Measurements from ENCODE around the gene KIRREL1.

Gene KIRREL1

DNA sequence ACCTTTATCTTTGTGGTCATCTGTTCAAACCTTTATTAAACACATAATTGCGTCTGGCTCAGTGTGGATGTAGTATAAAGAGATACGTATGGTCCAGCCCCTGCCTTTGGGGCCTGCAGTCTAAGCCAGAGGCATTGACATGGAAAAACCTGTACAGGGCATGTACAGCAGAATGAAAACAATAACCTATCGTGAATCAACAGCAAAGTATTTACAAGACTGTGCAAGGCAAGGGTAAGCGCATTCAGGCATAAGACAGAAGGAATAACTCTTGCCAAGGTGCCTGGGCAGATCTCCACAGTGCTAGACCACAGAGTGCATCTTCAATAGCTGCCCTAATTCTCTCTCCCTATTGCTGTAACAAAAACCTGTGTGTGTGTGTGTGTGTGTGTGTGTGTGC, 35.5 kb downstream of the KIRREL1 start:
- Mint-ChIP-seq H3K36me3 (ENCODE audit: insufficient read depth) (no peaks in the 10 kb centered on the region), H3K4me1 (no peaks in the 10 kb centered on the region), H3K27ac (ENCODE audit: low read depth) (no peak overlapping the region), H3K9me3 (no peaks in the 10 kb centered on the region), H3K4me3 (no peak overlapping the region), H3K27me3 (peaks cover 32% of the 10 kb centered on the region)
- no peak for DNase-seq (ENCODE audit: low spot score in 2 of 2)
- ATAC-seq (replicated peaks; ENCODE audit: extremely low read depth, poor library complexity, severe bottlenecking): no peak

GRCh38 chr1:158035014-158035413, 41.6 kb downstream of the KIRREL1 start:
- Mint-ChIP-seq H3K36me3 (ENCODE audit: insufficient read depth) (no peaks in the 10 kb centered on the region), H3K4me3 (no peak overlapping the region), H3K4me1 (no peaks in the 10 kb centered on the region), H3K27ac (ENCODE audit: low read depth) (no peak overlapping the region), H3K9me3 (no peaks in the 10 kb centered on the region), H3K27me3 (peaks cover 47% of the 10 kb centered on the region)
- ATAC-seq (replicated peaks; ENCODE audit: extremely low read depth, poor library complexity, severe bottlenecking) (no peak), DNase-seq (ENCODE audit: low spot score in 2 of 2) (no peak)

DNA sequence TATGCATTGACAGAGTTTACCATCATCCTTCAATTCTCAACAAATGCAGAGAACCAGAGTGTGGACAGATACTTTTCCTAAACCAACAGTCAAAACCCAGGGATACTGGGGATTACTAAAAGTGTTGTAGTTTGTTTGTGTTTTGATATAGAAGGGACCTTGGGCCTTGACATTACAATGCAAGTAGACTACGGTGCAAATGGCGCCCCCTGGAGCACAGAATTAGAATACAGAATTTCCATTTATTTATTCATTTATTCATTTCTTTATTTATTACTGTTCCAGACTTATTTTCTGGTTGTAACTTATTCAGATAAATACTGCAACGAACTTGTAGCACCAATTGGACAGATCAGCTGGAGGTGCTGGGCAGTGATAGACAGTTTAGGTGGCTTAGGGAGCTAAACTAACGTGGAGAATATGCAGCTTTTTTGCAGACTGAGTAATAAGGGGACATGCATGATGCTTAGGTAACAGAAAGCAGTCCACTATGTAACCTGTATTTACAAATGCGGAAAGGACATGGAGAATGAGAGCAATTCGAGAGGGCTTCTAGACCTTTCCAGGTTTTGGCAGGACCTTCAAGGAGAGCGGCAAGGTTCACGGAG, 42.6 kb downstream of the KIRREL1 start:
- no peak overlapping the region for H3K4me3 Mint-ChIP-seq
- DNase-seq (ENCODE audit: low spot score in 2 of 2) (no peak), ATAC-seq (replicated peaks; ENCODE audit: extremely low read depth, poor library complexity, severe bottlenecking) (no peak)
- no peaks in the 10 kb centered on the region for H3K36me3 Mint-ChIP-seq (ENCODE audit: insufficient read depth)
- H3K27ac Mint-ChIP-seq (ENCODE audit: low read depth): no peak overlapping the region
- H3K9me3 Mint-ChIP-seq: no peaks in the 10 kb centered on the region
- no peaks in the 10 kb centered on the region for H3K4me1 Mint-ChIP-seq
- H3K27me3 Mint-ChIP-seq: peaks cover 58% of the 10 kb centered on the region

DNA sequence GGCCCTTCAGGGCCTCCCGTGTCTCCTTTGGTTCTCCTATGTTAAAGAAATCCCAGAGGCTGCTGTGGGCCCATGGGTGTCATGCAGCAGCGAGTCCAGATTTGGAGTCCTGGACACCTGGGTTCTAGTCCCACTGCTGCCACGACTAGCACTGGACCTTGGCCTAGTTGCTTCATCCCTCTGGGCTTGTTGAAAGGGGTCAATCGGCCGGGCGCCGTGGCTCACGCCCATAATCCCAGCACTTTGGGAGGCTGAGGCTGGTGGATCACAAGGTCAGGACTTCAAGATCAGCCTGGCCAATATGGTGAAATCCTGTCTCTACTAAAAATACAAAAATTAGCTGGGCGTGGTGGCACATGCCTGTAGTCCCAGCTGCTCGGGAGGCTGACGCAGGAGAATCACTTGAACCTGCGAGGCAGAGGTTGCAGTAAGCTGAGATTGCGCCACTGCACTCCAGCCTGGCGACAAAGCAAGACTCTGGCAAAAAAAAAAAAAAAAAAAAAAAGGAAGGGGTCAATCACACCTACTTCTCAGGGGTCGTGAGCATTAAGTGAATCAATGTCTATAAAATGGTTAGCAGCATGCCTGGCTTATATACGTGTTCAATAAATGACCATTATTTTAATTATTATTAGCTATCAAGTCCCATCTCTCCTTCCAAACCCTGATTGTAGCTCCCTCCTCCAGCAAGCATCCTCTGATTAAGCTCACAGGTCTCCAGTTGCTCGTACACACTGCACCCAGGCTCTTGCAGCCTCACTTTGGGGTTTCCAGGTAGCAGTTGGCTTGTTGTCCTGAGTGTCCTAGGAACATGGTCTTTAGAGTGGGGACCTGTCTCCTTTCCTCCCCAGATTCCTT, 43.8 kb downstream of the KIRREL1 start:
- no peak for DNase-seq (ENCODE audit: low spot score in 2 of 2)
- Mint-ChIP-seq H3K36me3 (ENCODE audit: insufficient read depth) (no peaks in the 10 kb centered on the region), H3K27me3 (peaks cover 60% of the 10 kb centered on the region), H3K9me3 (no peaks in the 10 kb centered on the region), H3K4me1 (no peaks in the 10 kb centered on the region), H3K4me3 (no peak overlapping the region), H3K27ac (ENCODE audit: low read depth) (no peak overlapping the region)
- ATAC-seq (replicated peaks; ENCODE audit: extremely low read depth, poor library complexity, severe bottlenecking): no peak

- Mint-ChIP-seq H3K4me1 (no peaks in the 10 kb centered on the region), H3K27me3 (peaks cover 59% of the 10 kb centered on the region), H3K9me3 (no peaks in the 10 kb centered on the region), H3K27ac (ENCODE audit: low read depth) (no peak overlapping the region), H3K4me3 (no peak overlapping the region), H3K36me3 (ENCODE audit: insufficient read depth) (no peaks in the 10 kb centered on the region)
- no peak for ATAC-seq (replicated peaks; ENCODE audit: extremely low read depth, poor library complexity, severe bottlenecking)
- DNase-seq (ENCODE audit: low spot score in 2 of 2): no peak
Observed at GRCh38 chr1:158037866-158038359, 44.5 kb downstream of the KIRREL1 start.

GRCh38 chr1:158038793-158039192, 45.3 kb downstream of the KIRREL1 start:
- H3K4me3 Mint-ChIP-seq: no peak overlapping the region
- H3K27me3 Mint-ChIP-seq: peaks cover 50% of the 10 kb centered on the region
- no peaks in the 10 kb centered on the region for H3K4me1 Mint-ChIP-seq
- H3K27ac Mint-ChIP-seq (ENCODE audit: low read depth): no peak overlapping the region
- no peaks in the 10 kb centered on the region for H3K36me3 Mint-ChIP-seq (ENCODE audit: insufficient read depth)
- DNase-seq (ENCODE audit: low spot score in 2 of 2) (no peak), ATAC-seq (replicated peaks; ENCODE audit: extremely low read depth, poor library complexity, severe bottlenecking) (no peak)
- H3K9me3 Mint-ChIP-seq: no peaks in the 10 kb centered on the region

- ATAC-seq (replicated peaks; ENCODE audit: extremely low read depth, poor library complexity, severe bottlenecking) (no peak), DNase-seq (ENCODE audit: low spot score in 2 of 2) (no peak)
- Mint-ChIP-seq H3K36me3 (ENCODE audit: insufficient read depth) (no peaks in the 10 kb centered on the region), H3K27me3 (peaks cover 49% of the 10 kb centered on the region), H3K4me1 (no peaks in the 10 kb centered on the region), H3K4me3 (no peak overlapping the region), H3K27ac (ENCODE audit: low read depth) (no peak overlapping the region), H3K9me3 (no peaks in the 10 kb centered on the region)
Observed at GRCh38 chr1:158039380-158039779, 45.9 kb downstream of the KIRREL1 start.

DNA sequence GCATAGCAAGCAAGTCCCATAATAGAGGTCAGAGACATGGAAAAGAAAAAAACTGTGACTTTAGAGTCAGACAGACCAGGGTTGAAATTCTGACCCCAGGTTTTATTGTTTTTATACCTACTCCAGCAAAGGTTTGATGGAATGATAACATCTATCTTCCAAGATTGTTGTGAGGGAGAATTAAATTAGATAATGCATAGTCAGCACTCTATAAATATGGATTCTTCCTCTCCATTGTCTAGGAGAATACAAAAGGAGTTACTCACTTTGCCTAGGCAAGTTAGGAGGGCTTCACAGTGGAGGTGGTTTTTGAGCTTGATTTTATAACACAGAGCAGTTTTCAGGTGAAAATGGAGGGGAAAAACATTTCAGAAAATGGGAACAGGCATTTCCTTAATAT, 46.9 kb downstream of the KIRREL1 start:
- no peak overlapping the region for H3K27ac Mint-ChIP-seq (ENCODE audit: low read depth)
- no peaks in the 10 kb centered on the region for H3K4me1 Mint-ChIP-seq
- no peaks in the 10 kb centered on the region for H3K9me3 Mint-ChIP-seq
- DNase-seq (ENCODE audit: low spot score in 2 of 2) (no peak), ATAC-seq (replicated peaks; ENCODE audit: extremely low read depth, poor library complexity, severe bottlenecking) (no peak)
- no peaks in the 10 kb centered on the region for H3K36me3 Mint-ChIP-seq (ENCODE audit: insufficient read depth)
- H3K27me3 Mint-ChIP-seq: peaks cover 58% of the 10 kb centered on the region
- no peak overlapping the region for H3K4me3 Mint-ChIP-seq

GRCh38 chr1:158043232-158043631, 49.8 kb downstream of the KIRREL1 start:
- no peaks in the 10 kb centered on the region for H3K36me3 Mint-ChIP-seq (ENCODE audit: insufficient read depth)
- ATAC-seq (replicated peaks; ENCODE audit: extremely low read depth, poor library complexity, severe bottlenecking) (no peak), DNase-seq (ENCODE audit: low spot score in 2 of 2) (no peak)
- no peaks in the 10 kb centered on the region for H3K4me1 Mint-ChIP-seq
- H3K9me3 Mint-ChIP-seq: no peaks in the 10 kb centered on the region
- H3K4me3 Mint-ChIP-seq: no peak overlapping the region
- peaks cover 66% of the 10 kb centered on the region for H3K27me3 Mint-ChIP-seq
- H3K27ac Mint-ChIP-seq (ENCODE audit: low read depth): no peak overlapping the region

GRCh38 chr1:158045639-158046038, 52.2 kb downstream of the KIRREL1 start:
- no peak overlapping the region for H3K4me3 Mint-ChIP-seq
- no peak for ATAC-seq (replicated peaks; ENCODE audit: extremely low read depth, poor library complexity, severe bottlenecking)
- no peak overlapping the region for H3K27ac Mint-ChIP-seq (ENCODE audit: low read depth)
- no peaks in the 10 kb centered on the region for H3K36me3 Mint-ChIP-seq (ENCODE audit: insufficient read depth)
- no peak for DNase-seq (ENCODE audit: low spot score in 2 of 2)
- peaks cover 42% of the 10 kb centered on the region for H3K27me3 Mint-ChIP-seq
- no peaks in the 10 kb centered on the region for H3K9me3 Mint-ChIP-seq
- no peaks in the 10 kb centered on the region for H3K4me1 Mint-ChIP-seq

- Mint-ChIP-seq H3K4me1 (no peaks in the 10 kb centered on the region), H3K36me3 (ENCODE audit: insufficient read depth) (no peaks in the 10 kb centered on the region), H3K27me3 (peaks cover 42% of the 10 kb centered on the region), H3K4me3 (no peak overlapping the region), H3K9me3 (no peaks in the 10 kb centered on the region), H3K27ac (ENCODE audit: low read depth) (no peak overlapping the region)
- ATAC-seq (replicated peaks; ENCODE audit: extremely low read depth, poor library complexity, severe bottlenecking) (no peak), DNase-seq (ENCODE audit: low spot score in 2 of 2) (no peak)
Observed at GRCh38 chr1:158046715-158047510, 53.5 kb downstream of the KIRREL1 start.

DNA sequence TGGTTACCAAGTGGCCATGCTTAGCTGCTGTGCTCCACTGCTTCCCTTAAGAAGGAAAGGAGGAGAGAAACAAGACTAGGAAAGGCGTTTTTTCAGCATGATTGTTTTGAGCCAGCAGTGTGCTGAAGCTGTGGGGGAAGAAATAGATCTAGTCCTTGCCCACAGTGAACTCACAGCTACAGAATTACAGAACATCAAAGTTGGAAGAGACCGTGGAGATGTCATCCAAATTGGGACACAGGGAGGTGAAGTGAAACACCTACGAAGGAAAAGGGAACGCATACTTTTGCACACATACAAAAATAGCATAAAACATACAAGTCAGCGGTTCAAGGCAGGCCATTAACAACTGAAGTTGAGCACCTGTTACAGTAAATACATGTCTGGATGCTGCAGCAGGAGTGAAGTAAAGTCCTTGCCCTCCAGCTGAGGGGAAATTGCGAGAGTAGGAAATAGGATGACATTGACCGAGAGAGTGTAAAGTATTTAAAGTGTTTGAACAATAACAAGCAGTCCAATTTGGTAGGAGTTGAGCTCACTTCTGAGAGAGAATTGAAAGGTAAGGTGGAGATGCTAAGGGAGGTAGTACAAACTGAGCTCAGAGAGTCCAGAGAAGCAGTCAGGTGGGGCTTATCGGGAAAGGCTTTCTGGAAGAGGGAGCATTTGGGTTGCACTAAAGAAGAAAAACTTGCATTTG, 55.1 kb downstream of the KIRREL1 start:
- no peaks in the 10 kb centered on the region for H3K36me3 Mint-ChIP-seq (ENCODE audit: insufficient read depth)
- ATAC-seq (replicated peaks; ENCODE audit: extremely low read depth, poor library complexity, severe bottlenecking) (no peak), DNase-seq (ENCODE audit: low spot score in 2 of 2) (no peak)
- H3K27me3 Mint-ChIP-seq: peaks cover 52% of the 10 kb centered on the region
- H3K4me1 Mint-ChIP-seq: no peaks in the 10 kb centered on the region
- no peaks in the 10 kb centered on the region for H3K9me3 Mint-ChIP-seq
- no peak overlapping the region for H3K4me3 Mint-ChIP-seq
- no peak overlapping the region for H3K27ac Mint-ChIP-seq (ENCODE audit: low read depth)

Data from central memory CD8-positive, alpha-beta T cell (primary cell).